ENCODE data around the gene SLC66A1.

DNA sequence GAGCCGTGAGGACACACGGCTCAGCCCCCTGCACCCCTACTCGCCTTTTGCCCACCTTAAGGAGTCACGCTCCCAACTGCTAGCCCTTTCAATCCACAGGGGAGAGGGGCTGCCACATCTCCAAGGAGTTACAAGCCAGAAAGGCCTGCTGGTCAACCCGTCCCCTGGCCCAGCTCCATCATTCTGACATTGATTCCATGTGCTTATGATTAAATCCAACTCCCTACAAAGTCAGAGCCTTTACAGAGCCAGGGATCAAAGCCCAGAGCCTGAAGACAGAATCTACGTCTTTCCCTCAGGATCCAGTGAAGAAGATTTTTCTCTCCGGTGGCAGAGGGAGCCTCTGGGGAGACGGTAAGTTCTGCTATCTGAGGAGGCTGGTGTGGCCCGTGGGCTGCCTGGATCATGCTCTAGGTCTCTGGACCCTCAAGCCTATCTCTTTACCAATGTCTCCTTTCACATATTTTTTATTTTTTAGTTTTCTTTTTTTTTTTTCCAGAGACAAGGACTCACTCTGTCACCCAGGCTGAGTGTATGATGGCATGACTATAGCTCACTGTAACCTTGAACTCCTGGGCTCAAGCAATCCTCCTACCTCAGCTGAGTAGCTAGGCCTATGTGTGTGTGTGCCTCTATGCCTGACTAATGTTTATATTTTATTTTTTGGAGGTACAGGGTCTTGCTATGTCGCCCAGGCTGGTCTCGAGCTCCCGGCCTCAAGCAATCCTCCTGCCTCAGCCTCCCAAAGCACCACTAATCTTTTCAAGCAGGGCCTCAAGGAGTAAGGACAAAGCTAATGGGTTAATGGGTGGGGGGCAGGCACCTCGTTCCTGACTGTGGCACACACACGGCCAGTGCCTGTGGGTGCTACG lies 61.3 kb downstream of the SLC66A1 start:
- TF ChIP-seq, protein P1, sequence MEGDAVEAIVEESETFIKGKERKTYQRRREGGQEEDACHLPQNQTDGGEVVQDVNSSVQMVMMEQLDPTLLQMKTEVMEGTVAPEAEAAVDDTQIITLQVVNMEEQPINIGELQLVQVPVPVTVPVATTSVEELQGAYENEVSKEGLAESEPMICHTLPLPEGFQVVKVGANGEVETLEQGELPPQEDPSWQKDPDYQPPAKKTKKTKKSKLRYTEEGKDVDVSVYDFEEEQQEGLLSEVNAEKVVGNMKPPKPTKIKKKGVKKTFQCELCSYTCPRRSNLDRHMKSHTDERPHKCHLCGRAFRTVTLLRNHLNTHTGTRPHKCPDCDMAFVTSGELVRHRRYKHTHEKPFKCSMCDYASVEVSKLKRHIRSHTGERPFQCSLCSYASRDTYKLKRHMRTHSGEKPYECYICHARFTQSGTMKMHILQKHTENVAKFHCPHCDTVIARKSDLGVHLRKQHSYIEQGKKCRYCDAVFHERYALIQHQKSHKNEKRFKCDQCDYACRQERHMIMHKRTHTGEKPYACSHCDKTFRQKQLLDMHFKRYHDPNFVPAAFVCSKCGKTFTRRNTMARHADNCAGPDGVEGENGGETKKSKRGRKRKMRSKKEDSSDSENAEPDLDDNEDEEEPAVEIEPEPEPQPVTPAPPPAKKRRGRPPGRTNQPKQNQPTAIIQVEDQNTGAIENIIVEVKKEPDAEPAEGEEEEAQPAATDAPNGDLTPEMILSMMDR (IDR thresholded peaks at IDR 0.05; ENCODE audit: low read length): no peak
- TF ChIP-seq EZH2 (IDR thresholded peaks at IDR 0.05; ENCODE audit: borderline replicate concordance, low read length): no peak

Measured in OCI-LY1 (cell line).